GM10248 (cell line): ENCODE results near the gene MRPL36.

Source experiments
- CTCF ChIA-PET: fragments of 300-600 bp; sonication (Branson Sonifier 250); formaldehyde crosslinking; extraction: SDS; loops from one replicate; lab custom pipeline; 2021; ENCODE audit warnings: antibody characterized with exemption; lab: Yijun Ruan, JAX
- POLR2A ChIA-PET: fragments of 350-650 bp; sonication (Branson Sonifier 250); formaldehyde crosslinking; extraction: SDS; loops from one replicate; lab custom pipeline; 2020; ENCODE audit warnings: antibody characterized with exemption; lab: Yijun Ruan, JAX
- DNase-seq: peaks from one replicate; pipeline ENCODE4 v3.0.0; 2012; ENCODE audit errors: extremely low spot score
- CTCF ChIP-seq: IDR thresholded peaks from 2 replicates; pipeline ENCODE4 v1.5.1; 2012; ENCODE audit warnings: mild to moderate bottlenecking, low read depth; ENCODE audit errors: extremely low read depth, missing control alignments, control extremely low read depth

Gene MRPL36

GRCh38 chr5:1806974-1807373 is 7.3 kb upstream of the MRPL36 start:
- DNase-seq: no peak
- POLR2A ChIA-PET: no interaction called here
- TF ChIP-seq CTCF: no peak
- CTCF ChIA-PET: no interaction called here

GRCh38 chr5:1806199-1806598 is 6.6 kb upstream of the MRPL36 start:
- ChIA-PET CTCF (no interaction called here), POLR2A (no interaction called here)
- no peak for TF ChIP-seq CTCF
- DNase-seq: no peak

GRCh38 chr5:1805736-1806135 is 6.1 kb upstream of the MRPL36 start:
- ChIA-PET CTCF (interaction anchor here (2.0 kb wide), 1 partner anchor 12 kb away, joined by 4 read pairs; no protein-coding TSS in a partner anchor), POLR2A (no interaction called here)
- no peak for TF ChIP-seq CTCF
- DNase-seq: no peak

GRCh38 chr5:1805326-1805725 is 5.7 kb upstream of the MRPL36 start:
- no peak for DNase-seq
- CTCF ChIA-PET: interaction anchor here (2.0 kb wide), 1 partner anchor 12 kb away, joined by 4 read pairs; no protein-coding TSS in a partner anchor
- POLR2A ChIA-PET: no interaction called here
- TF ChIP-seq CTCF: no peak

GRCh38 chr5:1804001-1804690 is 4.5 kb upstream of the MRPL36 start:
- no peak for TF ChIP-seq CTCF
- DNase-seq: no peak
- CTCF ChIA-PET: interaction anchor here (2.0 kb wide), 1 partner anchor 11 kb away, joined by 4 read pairs; no protein-coding TSS in a partner anchor
- POLR2A ChIA-PET: no interaction called here

- CTCF ChIA-PET: interaction anchor here (0.8 to 1.3 kb wide), 3 partner anchors 10 to 39 kb away, joined by 3 to 4 read pairs (median 4); no protein-coding TSS in a partner anchor
- POLR2A ChIA-PET: no interaction called here
- TF ChIP-seq CTCF: no peak
Observed at GRCh38 chr5:1803192-1803591, 3.6 kb upstream of the MRPL36 start.

More at GRCh38 chr5:1803192-1803591, 3.6 kb upstream of the MRPL36 start:
- DNase-seq: no peak
